GM18868 (cell line): ENCODE data around the gene CSF3R.

Source experiments
- ATAC-seq: cut with Tn5 transposase; IDR thresholded peaks from one replicate; pipeline ENCODE4 v1.9.1; 2021; ENCODE audit warnings: mild to moderate bottlenecking, moderate library complexity; ENCODE audit not compliant: unreplicated experiment

The CSF3R gene

DNA sequence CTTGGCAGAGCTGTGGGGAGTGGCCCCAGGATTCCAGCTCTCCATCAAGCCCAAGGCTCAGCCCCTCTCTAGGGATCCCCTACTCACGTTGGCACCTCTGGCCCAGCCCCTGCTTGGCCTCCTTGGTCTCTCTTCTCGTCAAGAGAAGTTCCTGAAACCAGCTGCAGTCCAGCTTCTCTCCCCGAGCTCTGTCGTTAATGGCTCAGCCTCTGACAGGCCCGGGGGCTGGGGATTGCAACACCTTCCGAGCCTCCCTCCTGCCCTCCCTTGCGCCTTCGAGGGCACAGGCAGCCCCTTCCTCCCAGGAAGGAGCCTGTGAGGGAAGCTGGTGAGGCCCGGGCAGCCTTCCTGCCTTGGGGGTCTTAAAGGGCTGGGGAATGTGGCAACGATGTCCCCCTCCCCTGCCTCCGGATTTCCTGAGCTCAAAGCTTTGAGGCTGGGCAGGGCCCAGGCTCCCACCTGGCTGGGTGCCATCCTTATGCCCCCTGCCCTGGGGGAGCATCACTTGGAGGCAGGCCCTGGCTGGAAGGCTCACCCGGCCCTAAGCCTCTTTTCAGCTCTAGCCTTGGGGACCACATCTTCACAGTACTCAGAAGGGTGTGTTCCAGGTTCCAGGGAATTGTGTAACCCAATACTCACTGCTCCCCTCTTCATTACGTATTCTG, at the start of gene CSF3R:
Gene CSF3R (minus strand): TSS at position 190 of the 665 bp plus-strand sequence. CDS start 3,417 bp downstream, outside the sequence.
- no peak for ATAC-seq

DNA sequence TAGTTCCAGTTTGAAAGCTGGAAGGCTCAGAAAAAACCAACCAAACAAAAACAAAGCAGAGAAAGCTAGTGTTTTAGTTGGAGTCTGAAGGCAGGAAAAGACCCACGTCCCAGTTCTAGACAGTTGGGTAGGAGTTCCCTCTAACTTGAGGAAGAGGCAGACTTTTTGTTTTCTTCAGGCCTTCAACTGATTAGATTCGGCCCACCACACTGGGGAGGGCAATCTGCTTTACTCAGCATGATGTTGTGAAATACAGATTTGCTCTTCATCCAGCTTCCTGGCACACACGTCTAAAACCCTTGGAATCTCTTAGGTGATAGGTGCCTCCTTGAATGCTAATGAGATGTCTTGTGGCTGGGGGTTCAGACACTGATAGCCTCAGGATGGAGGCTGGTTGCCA, 49.1 kb upstream of the CSF3R start:
- ATAC-seq: no peak

DNA sequence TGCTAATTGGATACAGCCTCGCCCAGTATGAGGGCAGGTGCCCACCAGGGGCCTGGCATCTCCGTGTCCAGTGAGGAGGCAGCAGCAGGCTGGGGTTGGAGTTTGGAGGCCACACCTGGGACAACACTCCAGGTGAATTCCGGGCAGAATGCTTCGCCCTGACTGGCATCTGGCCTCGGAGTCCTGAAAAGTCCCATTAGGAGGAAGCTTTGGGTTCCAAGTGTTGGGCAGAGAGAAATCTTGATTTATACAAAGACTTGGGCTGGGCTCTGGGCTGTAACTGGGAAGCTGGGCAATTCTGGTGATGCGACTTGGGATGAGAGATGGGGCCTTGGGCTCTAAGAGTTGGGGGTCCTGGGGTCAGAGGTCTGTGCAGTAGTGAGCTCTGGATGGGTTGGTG, 48.1 kb upstream of the CSF3R start:
- no peak for ATAC-seq

DNA sequence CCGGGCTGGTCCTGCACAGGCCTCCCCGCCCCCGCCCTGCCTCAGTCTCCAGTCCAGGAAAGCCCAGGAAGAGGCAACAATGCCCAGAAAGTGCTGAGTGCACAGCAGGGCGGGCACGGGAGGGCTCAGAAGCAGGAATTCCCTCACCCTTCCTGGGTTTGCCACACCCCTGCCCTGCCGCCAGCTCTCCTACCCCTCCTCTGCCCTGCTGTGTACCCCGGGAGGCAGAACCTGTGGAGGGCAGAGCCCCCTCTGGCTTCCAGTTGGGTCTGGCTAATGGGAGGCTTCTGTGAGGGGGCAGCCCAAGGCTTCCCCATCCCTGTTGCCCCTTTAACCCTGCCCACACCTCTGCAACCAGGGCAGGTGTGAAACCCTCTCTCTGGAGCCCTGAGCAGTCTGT, 47.5 kb upstream of the CSF3R start:
- no peak for ATAC-seq

DNA sequence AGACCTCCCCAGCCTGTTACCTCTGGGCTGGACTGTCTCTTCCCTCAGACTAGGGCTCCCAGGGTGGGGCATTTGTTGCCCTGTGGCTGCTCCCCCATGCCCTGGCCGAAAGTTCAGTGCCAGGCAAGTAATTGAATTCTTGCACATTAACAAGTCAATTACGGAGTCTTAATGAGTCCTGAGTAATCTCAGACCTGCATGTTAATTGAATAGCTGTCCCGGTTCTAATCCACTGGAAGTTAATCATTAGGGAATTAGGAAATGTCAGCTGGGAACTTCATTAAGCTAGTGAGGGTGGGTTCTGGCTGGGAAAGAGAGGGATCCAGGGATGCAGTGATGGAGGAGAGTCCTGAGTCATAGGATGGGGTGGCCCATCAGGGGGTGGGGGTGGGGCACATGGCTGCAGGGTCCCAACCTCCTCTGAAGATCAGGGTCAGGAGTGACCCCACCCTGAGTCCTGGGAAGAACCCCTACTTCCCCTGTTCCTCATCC, 47.1 kb upstream of the CSF3R start:
- no peak for ATAC-seq

DNA sequence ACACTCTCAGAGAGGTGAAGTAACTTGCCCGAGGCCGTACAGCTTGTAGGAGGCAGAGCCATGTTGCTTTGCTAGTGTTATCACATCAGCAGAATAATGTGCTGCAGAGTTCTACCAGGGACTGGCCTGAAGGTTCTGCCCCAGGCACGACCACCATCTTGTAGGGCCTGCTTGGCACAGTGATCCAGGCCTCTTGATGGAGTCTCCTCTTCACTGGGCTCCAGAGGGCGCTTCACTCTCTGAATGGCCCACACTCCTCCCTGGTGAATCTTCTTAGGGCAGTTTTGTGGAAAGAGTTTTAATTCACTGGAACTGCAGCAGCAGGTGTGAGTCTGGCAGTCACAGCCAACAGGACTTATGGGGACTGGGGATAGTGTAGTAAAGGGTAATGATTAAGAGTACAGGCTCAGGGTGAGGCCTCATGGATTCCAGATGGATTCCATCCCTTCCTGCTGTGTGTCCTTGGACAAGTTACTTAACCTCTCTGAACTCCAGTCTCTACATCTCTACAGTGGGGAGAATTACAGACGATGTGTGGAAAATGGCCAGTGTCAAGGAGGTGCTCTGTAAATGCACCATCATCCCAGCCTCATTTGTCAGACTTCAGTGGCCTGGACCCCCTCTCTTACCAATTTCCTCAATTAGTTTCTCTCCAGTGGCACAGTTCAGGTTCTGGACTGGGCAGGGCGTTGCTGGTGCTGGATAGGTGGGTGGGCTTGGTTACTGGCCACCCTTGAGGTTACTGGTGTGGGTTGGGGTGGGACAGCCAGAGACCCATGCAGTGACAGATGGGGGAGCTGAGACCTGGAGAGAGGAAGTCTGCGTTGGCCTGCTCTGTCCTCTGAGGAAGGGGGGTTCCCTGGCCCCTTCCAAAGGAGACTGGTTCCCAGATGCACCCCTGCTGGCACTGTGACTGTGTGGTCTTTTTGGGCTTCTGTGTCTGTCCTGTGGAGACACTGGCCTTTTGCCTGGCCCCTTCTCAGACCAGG, 45.9 kb upstream of the CSF3R start:
- ATAC-seq: no peak

DNA sequence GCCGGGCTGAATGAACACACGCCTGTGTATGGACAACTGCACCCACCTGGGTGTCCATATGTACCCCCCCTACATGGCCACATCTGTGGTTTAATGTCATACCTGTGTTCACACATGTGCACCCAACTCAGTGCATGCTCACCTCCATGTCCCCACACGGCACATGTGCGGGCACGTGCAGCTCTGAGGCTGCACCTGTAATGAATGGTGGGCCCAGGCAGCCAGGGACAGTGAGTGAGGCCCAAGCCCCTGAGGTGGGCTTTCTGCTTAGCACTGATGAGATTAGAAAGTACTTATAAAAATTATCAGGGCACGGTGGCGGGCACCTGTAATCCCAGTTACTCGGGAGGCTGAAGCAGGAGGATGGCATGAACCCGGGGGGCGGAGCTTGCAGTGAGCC, 42.5 kb upstream of the CSF3R start:
- no peak for ATAC-seq

DNA sequence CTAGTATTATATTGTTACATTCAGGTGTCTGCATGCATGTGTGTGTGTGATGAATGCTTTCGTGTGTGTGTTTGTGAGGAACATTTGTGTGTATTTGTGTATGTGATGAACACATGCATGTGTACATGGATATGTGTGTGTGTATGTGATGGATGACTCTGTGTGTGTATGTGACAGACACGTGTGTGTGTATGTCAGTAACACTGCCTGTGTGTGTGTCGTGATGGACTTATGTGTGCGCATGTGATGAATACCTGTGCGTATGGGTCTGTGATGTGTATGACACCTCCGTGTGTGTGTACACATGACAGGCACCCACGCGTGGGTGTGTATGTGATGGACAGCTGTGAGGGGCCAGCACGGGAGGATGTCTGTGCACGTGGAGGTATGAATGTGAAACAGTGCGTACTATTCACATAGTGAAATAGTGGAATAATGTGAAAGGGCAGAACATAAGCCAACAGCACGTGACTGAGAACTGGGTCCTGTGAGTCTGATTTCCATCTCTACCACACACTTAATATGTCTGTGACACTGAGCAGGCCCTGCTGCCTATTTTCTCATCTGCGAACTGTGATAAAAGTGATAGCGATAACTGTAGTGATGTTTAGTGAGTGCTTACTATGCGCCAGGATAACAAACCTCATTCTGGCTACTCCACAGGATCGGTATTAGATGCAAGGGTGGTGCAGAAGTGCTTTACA, 41.8 kb upstream of the CSF3R start:
- no peak for ATAC-seq

DNA sequence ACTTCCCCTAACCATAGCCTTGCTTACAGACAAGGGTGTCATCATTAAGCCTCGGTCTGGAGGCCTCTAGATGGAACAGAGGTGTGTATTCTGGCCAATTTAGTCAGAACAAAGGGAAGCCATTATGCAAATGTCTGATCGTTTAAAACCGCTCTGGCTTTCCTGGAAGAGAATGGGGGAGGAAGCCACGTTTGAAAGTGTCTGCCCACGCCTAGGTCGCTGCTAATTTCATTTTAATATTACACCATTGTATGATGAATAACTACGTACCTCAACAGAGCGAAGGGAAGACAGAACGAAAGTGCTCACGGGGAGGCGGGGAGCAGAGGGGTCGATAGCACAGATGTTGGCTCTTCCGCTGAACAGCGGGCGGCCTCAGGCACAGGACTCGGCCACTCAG, 41.1 kb upstream of the CSF3R start:
- no peak for ATAC-seq

DNA sequence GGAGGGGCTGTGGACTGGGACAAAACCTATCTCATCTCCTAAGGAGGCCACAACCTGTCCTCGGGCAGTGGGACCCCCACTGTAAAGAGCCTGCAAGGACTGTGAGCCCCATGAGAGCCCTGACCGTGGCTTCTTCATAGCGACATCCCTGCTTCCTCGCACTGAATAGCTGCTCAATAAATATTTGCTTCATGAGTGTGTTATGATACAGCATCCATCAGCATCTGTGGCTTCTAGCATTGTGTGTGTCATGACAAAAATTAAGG, 40.5 kb upstream of the CSF3R start:
- ATAC-seq: no peak

DNA sequence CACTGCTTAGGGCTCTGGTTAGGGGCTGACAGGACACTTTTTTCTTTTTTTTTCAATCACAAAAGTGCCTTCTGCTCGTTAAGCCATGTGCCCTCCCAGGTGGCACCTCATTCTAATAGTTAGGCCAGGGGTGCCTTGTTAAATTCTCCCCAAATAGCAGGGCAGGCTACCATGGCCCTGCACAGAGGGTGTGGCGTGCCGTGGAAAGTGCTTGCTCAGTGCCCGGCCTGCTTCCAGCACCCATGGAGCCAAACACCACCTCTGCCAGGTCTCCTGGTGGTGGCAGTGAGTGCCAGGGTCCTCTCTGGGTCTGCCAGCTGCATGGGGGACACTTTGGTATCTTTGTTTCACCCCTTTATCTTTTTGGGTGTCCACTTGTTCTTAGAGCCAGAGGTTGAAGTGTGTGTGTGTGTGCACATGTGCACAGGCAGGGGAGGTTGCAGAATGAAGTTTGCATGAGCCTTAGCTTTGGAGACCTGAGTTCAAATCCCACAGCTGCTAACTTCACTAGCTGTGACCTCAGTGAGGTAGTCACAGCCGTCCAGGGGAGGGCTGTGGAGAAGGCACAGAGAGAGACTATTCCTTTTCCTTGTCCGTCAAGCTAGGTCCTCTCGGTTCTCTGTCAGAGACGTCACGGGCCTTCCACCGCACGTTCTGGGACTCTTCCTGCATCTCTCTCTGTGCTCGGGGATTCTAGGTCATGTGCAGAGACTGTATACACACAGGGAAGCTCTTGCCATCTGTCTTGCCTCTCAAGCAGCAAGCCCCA, 39.9 kb upstream of the CSF3R start:
- ATAC-seq: no peak

DNA sequence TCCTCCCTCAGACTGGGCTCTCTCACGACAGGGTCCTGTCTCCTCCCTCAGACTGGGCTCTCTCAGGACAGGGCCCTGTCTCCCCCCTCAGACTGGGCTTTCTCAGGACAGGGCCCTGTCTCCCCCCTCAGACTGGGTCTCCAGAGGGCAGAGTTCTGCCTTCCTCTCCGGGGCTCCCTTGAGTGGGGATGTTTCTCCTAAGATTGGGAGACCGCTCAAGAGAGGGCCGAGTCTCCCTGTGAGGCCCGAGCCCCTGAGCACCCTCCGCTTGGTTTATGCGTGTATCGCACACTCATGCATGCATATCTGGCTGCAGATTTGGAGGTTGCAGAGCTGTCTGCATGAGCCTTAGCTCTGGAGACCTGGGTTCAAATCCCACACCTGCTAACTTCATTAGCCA, 39.3 kb upstream of the CSF3R start:
- ATAC-seq: no peak

DNA sequence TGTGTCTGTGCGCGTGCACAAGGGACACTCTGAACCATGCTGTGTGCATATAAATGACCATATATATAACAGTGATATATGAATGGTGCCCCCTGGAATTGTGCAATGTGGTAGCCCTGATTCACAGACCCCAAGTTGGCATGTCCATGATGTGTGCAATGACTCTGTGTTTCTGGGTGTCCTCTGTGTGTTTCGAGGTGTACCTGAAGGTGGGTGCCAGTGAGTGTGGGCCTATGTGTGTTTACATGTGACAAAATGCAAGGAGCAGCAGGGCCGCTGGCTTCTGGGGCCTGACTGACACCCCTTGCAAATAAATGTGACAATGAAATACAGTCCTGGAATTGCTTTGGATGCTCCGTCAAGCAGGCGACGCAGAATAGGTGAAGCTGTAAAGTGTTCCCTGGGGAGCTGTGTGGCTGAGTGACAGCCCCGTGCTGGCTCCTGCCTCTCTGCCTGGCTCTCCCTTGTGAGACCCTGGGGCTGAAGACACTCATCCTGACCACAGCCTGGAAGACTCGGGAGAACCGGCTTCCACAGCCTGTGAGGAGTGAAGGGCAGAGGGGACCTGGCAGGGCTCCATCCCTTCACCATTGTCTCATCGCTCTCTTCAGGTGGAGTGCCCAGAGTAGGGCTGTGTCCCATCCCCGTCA, 38.2 kb upstream of the CSF3R start:
- no peak for ATAC-seq

DNA sequence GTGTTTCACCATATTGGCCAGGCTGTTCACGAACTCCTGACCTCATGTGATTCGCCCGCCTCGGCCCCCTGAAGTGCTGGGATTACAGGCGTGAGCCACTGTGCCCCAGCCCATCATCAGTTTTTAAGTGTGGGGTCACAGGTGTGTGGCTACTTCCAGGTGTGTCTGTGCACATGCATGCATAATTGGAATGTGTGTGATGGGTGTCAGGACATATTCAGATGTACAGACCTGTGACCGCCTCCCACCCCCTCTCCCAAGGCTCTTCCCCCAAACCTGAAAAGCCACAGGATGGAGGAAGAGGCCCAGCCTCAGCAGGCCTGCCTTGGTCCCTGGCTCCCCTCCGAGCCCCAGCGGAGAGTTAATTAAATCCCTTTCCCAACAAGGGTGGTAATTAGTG, 37.3 kb upstream of the CSF3R start:
- no peak for ATAC-seq

DNA sequence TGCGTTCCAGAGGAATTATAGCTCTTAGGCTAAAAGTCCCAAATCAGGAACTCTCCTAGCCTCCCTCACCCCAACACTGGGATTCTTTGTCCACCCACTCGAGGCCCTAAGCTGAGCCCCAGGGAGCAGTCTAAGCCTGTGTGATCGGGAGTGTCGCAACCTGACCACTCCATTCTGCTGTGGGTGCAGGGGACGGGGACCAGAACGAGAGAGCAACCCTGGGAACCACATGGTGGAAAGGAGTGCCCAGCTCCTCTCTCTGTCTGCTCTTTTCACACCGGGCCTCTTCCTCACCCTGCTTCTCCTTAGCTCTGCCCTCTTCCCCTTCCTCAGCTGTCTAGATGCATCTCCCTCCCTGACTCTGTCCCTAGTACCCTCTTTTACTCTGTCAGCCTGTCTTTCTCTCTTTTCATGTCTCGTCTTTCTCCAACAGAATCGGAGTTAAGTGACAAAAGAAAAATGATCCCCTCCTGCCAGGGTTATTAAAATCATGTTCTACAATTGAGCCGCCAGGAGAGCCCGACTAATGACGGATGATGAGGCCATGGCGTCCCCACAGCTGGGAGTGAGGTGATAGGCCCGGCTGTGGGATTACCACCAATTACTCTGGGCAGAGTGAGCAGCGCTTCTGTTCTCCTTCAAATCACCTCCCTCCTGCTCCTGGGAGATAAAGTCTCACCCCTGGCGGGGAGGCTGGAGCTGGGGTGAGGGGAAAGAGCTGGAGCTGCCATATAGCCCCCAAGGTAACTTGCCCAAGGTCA, 34.5 kb upstream of the CSF3R start:
- ATAC-seq: no peak

DNA sequence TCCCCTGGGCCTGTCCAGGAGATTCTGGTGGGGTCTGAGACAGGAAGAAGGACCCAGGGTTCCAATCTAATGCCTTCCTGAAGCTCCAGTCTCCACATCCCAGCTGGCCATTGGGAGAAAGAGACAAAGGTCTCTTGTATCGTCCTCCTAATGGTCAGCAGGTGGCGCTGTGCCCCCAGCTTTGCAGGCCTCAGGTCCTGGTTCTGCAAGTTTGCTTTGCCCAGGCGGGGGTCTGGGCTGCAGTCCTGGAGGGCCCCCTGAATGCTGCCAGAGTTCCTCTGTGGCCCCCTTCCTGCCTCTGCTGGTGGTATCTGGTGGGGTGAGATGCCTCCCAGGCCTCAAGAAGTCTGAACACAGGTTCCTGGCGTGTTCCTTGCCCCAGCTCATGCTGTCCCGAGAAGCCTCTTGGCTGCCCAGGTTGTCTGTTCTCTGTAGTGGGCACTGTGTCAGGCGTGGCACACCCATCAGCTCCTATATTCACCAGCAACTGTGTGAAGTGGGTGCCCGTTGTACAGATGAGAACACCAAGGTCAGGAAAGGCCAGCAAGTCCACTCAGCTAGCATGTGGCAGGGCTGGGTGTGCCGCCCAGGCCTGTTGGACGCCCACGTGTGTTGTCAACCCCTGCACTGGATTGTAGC, 33.8 kb upstream of the CSF3R start:
- no peak for ATAC-seq

DNA sequence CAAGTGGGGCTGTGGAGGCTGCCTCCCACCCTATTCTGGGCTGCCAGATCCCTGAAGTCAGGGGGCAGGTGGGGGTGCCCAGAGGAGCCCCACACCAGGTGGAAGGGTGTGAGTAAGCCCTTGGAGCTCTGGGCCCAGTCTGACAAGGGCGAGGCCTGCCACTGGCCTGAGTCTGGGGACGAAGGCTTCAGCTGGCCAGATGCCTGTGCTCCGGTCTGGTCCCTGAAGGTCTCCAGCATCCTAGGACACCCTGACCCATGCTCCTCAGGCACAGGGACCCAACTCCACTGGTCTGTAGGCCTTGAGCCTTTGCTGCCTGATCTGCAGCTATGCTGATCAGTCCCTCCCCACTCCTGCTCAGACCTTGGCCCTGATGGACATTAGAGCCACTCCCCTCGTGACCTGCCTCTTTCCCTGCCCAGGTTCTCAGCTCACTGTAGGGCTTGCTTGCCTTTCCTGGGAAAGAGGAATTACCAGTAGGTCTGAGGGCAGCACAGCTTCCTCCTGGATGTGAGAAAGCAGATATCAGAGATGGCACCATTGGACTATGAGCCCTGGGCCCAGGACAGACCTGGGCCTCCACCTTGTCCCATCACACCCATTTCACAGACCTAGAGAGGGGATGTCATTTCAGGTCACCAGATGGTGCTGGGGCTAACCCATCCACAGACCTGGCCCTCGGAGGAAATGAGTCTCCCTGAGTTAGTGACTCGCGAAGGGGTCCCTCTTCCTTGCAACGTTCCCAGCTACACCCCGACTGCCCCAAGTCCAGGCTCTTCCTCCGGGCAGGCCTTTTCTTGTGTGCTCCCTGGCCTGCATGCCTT, 32.8 kb upstream of the CSF3R start:
- ATAC-seq: no peak

DNA sequence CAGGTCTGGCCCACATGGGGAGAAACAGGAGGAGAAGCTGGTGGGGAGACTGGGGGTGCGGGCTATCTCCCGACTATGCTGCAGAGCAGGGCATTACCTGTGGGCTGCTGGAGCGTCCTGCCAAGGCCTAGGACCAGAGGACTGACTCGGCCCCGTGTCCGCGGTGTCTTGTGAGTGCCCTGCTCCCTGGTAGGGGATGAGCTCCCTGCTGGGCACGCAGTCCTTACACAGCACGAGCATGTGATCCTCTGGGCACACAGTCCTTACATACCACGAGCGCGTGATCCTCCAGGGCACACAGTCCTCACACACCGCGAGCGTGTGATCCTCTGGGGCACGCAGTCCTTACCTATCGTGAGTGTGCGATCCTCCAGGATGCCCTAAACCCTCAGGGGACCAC, 31.8 kb upstream of the CSF3R start:
- no peak for ATAC-seq
